ENCODE results near the gene SLC25A22.

The SLC25A22 gene

DNA sequence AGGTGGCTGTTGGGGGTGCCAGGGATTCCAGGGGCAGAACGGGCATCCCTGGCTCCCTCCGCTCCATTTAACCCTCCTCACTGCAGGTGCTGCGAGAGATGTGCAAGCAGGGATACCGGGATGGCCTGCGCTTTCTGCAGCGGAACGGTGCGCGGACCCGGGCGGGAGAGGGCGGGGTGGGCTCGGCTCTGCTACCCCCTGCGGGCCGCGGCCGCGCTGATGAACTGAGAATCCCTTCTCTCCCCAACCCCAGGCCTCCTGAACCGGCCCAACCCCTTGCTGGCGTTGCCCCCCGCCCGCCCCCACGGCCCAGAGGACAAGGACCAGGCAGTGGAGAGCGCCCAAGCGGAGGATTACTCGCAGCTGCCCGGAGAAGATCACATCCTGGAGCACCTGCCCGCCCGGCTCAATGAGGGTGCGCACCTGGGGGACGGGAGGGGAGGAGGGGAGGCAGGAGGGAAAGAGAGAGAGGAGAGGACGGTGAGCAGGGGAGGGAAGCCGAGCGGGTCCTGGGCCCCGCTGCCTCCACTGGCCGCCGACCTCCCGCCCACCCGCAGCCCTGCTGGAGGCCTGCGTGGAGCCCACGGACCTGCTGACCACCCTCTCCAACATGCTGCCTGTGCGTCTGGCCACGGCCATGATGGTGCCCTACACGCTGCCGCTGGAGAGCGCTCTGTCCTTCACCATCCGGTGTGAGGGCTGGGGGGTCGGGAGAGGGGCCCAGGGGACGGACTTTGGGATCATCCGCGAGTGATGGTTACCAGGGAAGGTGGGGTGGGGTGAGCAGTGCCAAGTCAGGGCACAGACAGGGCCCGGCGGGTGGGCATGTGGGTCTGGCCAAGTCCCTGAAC is 25.6 kb upstream of the SLC25A22 start:
- Histone ChIP-seq H2AFZ (ENCODE audit: low read depth, low read length) (no peak overlapping the region), H3K4me3 (ENCODE audit: low read length) (no peak overlapping the region), H3K9ac (ENCODE audit: low read length) (no peak overlapping the region), H3K9me3 (ENCODE audit: insufficient read depth, low read length) (no peaks in the 10 kb centered on the region), H3K4me2 (ENCODE audit: low read length) (no peak overlapping the region), H3K36me3 (replicated peaks; ENCODE audit: low read depth, low read length) (peaks cover 11% of the 10 kb centered on the region), H3K79me2 (ENCODE audit: low read length) (peaks cover 11% of the 10 kb centered on the region; the same call in 1 of the 2 replicates), H4K20me1 (ENCODE audit: insufficient read depth, low read length) (peaks cover 16% of the 10 kb centered on the region), H3K27me3 (ENCODE audit: low read depth, low read length) (no peaks in the 10 kb centered on the region), H3K4me1 (ENCODE audit: low read length) (peaks cover 32% of the 10 kb centered on the region), H3K27ac (ENCODE audit: low read length) (no peak overlapping the region)
- TF ChIP-seq EZH2phosphoT487 (IDR thresholded peaks at IDR 0.05; ENCODE audit: low read depth): no peak
- TF ChIP-seq, protein P1, sequence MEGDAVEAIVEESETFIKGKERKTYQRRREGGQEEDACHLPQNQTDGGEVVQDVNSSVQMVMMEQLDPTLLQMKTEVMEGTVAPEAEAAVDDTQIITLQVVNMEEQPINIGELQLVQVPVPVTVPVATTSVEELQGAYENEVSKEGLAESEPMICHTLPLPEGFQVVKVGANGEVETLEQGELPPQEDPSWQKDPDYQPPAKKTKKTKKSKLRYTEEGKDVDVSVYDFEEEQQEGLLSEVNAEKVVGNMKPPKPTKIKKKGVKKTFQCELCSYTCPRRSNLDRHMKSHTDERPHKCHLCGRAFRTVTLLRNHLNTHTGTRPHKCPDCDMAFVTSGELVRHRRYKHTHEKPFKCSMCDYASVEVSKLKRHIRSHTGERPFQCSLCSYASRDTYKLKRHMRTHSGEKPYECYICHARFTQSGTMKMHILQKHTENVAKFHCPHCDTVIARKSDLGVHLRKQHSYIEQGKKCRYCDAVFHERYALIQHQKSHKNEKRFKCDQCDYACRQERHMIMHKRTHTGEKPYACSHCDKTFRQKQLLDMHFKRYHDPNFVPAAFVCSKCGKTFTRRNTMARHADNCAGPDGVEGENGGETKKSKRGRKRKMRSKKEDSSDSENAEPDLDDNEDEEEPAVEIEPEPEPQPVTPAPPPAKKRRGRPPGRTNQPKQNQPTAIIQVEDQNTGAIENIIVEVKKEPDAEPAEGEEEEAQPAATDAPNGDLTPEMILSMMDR (IDR thresholded peaks at IDR 0.05; ENCODE audit: low read depth, low read length): no peak

DNA sequence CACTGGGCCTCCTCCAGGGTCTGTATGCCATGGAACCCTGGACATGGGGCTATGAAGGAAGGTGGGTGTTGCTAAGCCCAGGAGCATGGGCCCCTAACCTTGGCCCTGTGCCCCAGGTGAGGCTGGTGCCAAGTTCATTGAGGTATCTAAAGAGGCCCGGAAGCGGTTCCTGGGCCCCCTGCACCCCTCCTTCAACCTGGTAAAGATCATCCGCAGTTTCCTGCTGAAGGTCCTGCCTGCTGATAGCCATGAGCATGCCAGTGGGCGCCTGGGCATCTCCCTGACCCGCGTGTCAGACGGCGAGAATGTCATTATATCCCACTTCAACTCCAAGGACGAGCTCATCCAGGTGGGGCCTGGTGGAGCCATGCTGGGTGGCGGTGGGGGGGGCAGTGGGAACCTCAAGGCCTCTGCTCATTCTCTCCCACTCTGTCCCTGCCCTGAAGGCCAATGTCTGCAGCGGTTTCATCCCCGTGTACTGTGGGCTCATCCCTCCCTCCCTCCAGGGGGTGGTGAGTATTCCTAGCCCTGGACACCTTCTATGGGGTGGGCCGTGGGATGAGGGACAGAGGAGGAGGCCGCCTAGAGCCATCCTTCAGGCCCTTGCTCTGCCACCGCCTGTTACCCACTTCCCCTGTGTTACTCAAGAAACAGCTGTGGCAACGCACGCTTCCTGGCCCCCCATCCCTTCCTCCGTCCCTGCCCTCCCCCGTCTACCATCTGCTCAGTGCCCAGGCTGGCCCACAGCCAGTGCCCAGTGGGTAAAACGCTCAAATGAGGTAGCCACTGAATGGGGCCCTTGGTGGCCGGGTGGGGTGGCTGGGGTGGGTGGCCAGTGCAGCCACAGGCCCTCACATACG is 23.7 kb upstream of the SLC25A22 start:
- Histone ChIP-seq H3K4me1 (ENCODE audit: low read length) (peaks cover 23% of the 10 kb centered on the region), H2AFZ (ENCODE audit: low read depth, low read length) (no peak overlapping the region), H3K4me2 (ENCODE audit: low read length) (no peak overlapping the region), H3K36me3 (replicated peaks; ENCODE audit: low read depth, low read length) (peaks cover 11% of the 10 kb centered on the region), H4K20me1 (ENCODE audit: insufficient read depth, low read length) (peaks cover 16% of the 10 kb centered on the region), H3K9me3 (ENCODE audit: insufficient read depth, low read length) (no peaks in the 10 kb centered on the region), H3K79me2 (ENCODE audit: low read length) (peaks cover 11% of the 10 kb centered on the region; the same call in 1 of the 2 replicates), H3K4me3 (ENCODE audit: low read length) (no peak overlapping the region), H3K9ac (ENCODE audit: low read length) (no peak overlapping the region), H3K27me3 (ENCODE audit: low read depth, low read length) (no peaks in the 10 kb centered on the region), H3K27ac (ENCODE audit: low read length) (no peak overlapping the region)
- TF ChIP-seq, protein P1 (IDR thresholded peaks at IDR 0.05; ENCODE audit: low read depth, low read length): no peak
- TF ChIP-seq EZH2phosphoT487 (IDR thresholded peaks at IDR 0.05; ENCODE audit: low read depth): no peak

DNA sequence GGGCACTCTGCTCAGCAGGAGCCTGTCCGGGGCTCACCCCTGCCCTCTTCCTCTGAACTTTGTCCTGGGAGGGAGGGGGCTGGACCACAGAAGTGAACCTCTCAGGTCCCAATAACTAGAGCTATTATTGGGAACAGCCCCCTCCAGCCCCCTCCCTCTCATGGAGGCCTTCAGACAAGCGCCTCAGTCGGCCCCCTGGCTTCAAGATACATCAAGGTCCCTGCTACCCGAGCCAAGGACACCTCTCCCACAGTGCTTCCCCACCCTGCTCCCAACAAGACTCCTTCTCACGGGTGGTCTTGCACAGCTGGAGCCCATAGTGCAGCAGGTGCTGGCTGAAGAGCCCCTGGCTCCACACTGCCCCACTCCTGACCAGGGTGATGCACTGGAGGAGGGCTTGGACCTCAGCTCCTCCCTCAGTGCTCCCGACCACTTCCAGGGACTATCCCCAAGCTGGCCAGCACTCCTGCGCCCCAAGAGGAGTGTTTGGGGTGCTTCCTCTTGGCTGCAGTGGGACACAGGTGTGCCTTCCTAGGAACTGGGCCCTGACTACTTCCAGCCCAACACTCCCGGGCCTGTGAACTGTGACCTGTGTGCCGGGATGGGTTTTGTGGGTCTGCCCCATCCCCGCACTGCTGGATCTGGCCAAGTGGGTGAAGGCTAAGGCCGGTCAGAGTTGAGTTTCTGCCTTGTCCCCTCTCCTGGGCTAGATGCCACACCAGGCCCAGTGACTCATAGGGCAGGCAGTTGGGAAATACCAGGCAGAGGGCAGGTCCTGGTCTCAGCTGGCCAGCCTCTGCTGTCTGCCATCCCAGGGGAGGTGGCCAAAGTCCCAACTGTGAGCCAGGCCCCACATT is 22.8 kb upstream of the SLC25A22 start:
- Histone ChIP-seq H2AFZ (ENCODE audit: low read depth, low read length) (no peak overlapping the region), H4K20me1 (ENCODE audit: insufficient read depth, low read length) (peaks cover 16% of the 10 kb centered on the region), H3K9me3 (ENCODE audit: insufficient read depth, low read length) (no peaks in the 10 kb centered on the region), H3K4me2 (ENCODE audit: low read length) (peak overlapping the region; percentile 99), H3K27ac (ENCODE audit: low read length) (no peak overlapping the region), H3K36me3 (replicated peaks; ENCODE audit: low read depth, low read length) (peaks cover 11% of the 10 kb centered on the region), H3K4me1 (ENCODE audit: low read length) (peaks cover 15% of the 10 kb centered on the region), H3K79me2 (ENCODE audit: low read length) (peaks cover 11% of the 10 kb centered on the region; the same call in 1 of the 2 replicates), H3K27me3 (ENCODE audit: low read depth, low read length) (no peaks in the 10 kb centered on the region), H3K9ac (ENCODE audit: low read length) (peak overlapping the region; percentile 86), H3K4me3 (ENCODE audit: low read length) (peak overlapping the region; percentile 86)
- no peak for TF ChIP-seq EZH2phosphoT487 (IDR thresholded peaks at IDR 0.05; ENCODE audit: low read depth)
- TF ChIP-seq, protein P1 (IDR thresholded peaks at IDR 0.05; ENCODE audit: low read depth, low read length): no peak

All from OCI-LY3 (cell line).